Stimulated activated CD8-positive, alpha-beta memory T cell treated with anti-CD3 and anti-CD28 coated beads, Interleukin-4, amount 100 ng/mL, for 4 hours (primary cell): Measurements from ENCODE around the gene KANTR.

ENCODE experiments used
- DNase-seq, 2 donors: peaks; one replicate each; pipeline ENCODE4 v3.0.0-alpha.2; 2020; ENCODE audit warnings: low read depth in 2 of 2, low spot score in 1 of 2

Gene KANTR

GRCh38 chrX:53093748-53094581 is at the start of gene KANTR:
Gene KANTR, plus strand, starts transcription at chrX:53094142. Its CDS starts 30,131 bp downstream, at chrX:53124273.
- peak in 1 of 2 donors; percentile 63 for DNase-seq

- DNase-seq: no peak
Measured at GRCh38 chrX:53044995-53045394, 48.9 kb upstream of the KANTR start.

GRCh38 chrX:53047228-53047627 is 46.7 kb upstream of the KANTR start:
- no peak for DNase-seq

- DNase-seq: no peak
Measured at GRCh38 chrX:53048169-53049126, 45.5 kb upstream of the KANTR start, which contains the start of gene GPR173. Gene GPR173, plus strand, starts transcription at chrX:53048789. Its CDS starts 27,833 bp downstream, at chrX:53076622.

- no peak for DNase-seq
Measured at GRCh38 chrX:53049127-53049517, 44.8 kb upstream of the KANTR start.

GRCh38 chrX:53050841-53051240 is 43.1 kb upstream of the KANTR start:
- DNase-seq: no peak

- no peak for DNase-seq
Measured at GRCh38 chrX:53055244-53055849, 38.6 kb upstream of the KANTR start.

GRCh38 chrX:53056292-53056691 is 37.6 kb upstream of the KANTR start:
- DNase-seq: no peak

- DNase-seq: no peak
Measured at GRCh38 chrX:53065104-53065503, 28.8 kb upstream of the KANTR start.

GRCh38 chrX:53071064-53071463 is 22.9 kb upstream of the KANTR start:
- DNase-seq: no peak

GRCh38 chrX:53071604-53072417 is 22.1 kb upstream of the KANTR start:
- DNase-seq: peak in 1 of 2 donors; percentile 39

GRCh38 chrX:53072418-53073114 is 21.4 kb upstream of the KANTR start:
- no peak for DNase-seq

- no peak for DNase-seq
Measured at GRCh38 chrX:53073115-53073586, 20.8 kb upstream of the KANTR start.

GRCh38 chrX:53075011-53075410 is 18.9 kb upstream of the KANTR start:
- DNase-seq: no peak

- no peak for DNase-seq
Measured at GRCh38 chrX:53076671-53077070, 17.3 kb upstream of the KANTR start.

GRCh38 chrX:53077207-53078197 is 16.4 kb upstream of the KANTR start:
- DNase-seq: no peak

- DNase-seq: no peak
Measured at GRCh38 chrX:53078943-53079342, 15.0 kb upstream of the KANTR start.
